Kidney (tissue), 14 donors: ENCODE results near the gene MED6. TPM values are rescaled to one million over a fixed set of nuclear protein-coding genes. Genes with fewer than 3 reads are reported as not detected.

Experiments used
- DNase-seq, 5 donors: peaks; one replicate each; pipeline ENCODE4 v3.0.0-alpha.2; 2013 to 2020
- FAIRE-seq: peaks from 2 replicates; lab custom pipeline; 2012; peaks lifted over from hg19 to GRCh38; lab: Jason Lieb, UNC
- H3K27ac ChIP-seq, 2 donors: one replicate each; pipeline ENCODE4 v1.7.0; 2013; ENCODE audit warnings: low read depth in 2 of 2, low read length in 2 of 2, inconsistent platforms in 1 of 2
- H3K27me3 ChIP-seq: one replicate; pipeline ENCODE4 v1.7.1; 2013; ENCODE audit warnings: low read length, inconsistent platforms; ENCODE audit not compliant: control insufficient read depth, insufficient read depth
- H3K36me3 ChIP-seq, 3 donors: one replicate each; pipeline versions ENCODE4 v1.7.0 to v1.7.1; 2013; ENCODE audit warnings: low read length in 3 of 3, control low read depth in 1 of 3, inconsistent platforms in 1 of 3; ENCODE audit not compliant: insufficient read depth in 3 of 3, control insufficient read depth in 2 of 3
- H3K4me1 ChIP-seq, 3 donors: one replicate each; pipeline versions ENCODE4 v1.7.0 to v1.7.1; 2013; ENCODE audit warnings: low read length in 3 of 3, inconsistent platforms in 1 of 3, low read depth in 1 of 3; ENCODE audit not compliant: control insufficient read depth in 2 of 3, insufficient read depth in 2 of 3
- H3K4me3 ChIP-seq, 3 donors: one replicate each; pipeline versions ENCODE4 v1.7.0 to v1.8.1; 2013; ENCODE audit warnings: low read length in 3 of 3, control low read depth in 1 of 3, inconsistent platforms in 1 of 3
- H3K9ac ChIP-seq, 3 donors: one replicate each; pipeline versions ENCODE4 v1.7.0 to v1.7.1; 2013; ENCODE audit warnings: low read length in 3 of 3, control low read depth in 1 of 3, inconsistent platforms in 1 of 3
- H3K9me3 ChIP-seq, 3 donors: one replicate each; pipeline versions ENCODE4 v1.7.0 to v1.7.1; 2013; ENCODE audit warnings: low read length in 3 of 3, control low read depth in 1 of 3, inconsistent platforms in 1 of 3; ENCODE audit not compliant: control insufficient read depth in 2 of 3, insufficient read depth in 1 of 3
- CTCF ChIP-seq: IDR thresholded peaks from 3 replicates; pipeline ENCODE4 v1.5.1; 2012; ENCODE audit warnings: mild to moderate bottlenecking, moderate library complexity, borderline replicate concordance; ENCODE audit not compliant: insufficient read depth; ENCODE audit errors: extremely low read depth
- intact Hi-C: fragments of 100-400 bp; cut with DNase I; formaldehyde crosslinking; loops from one replicate; pipeline ENCODE4 v1.11.1; 2022
- polyA plus RNA-seq: library from polyadenylated mRNA; stranded (reverse); fragments of 350-450 nt; fragmentation: Illumina TruSeq; extraction: RNeasy Lipid Tissue Mini Kit (QIAGEN cat#74804); gene quantifications from one replicate; pipeline ENCODE4 v1.2.3, GENCODE V29; 2014; ENCODE audit warnings: low read depth, low replicate concordance; ENCODE audit not compliant: insufficient read depth
- total RNA-seq: library from RNA; stranded (reverse); fragmentation: NEBNext Ultra II Directional; extraction: Animal tissue kit (Norgen Biotek cat#: 25700); gene quantifications from one replicate; pipeline ENCODE4 v1.2.1, GENCODE V29; 2021
- donor health status: control.
- donor health status: control.
- donor health status: control.
- donor health status: control.
- donor health status: control.
- donor health status: DM: yes; HTN: yes; CAD: no.
- donor health status: Normal renal cell carcinoma (clear cell type).

Gene MED6
- total and polyA plus RNA-seq, 2 donors from 2014 or later: 12.2 to 33.0 TPM

GRCh38 chr14:70638416-70638815, 38.0 kb upstream of the MED6 start:
- FAIRE-seq (no peak), DNase-seq (no peak)
- Histone ChIP-seq H3K27ac (no peak overlapping the region), H3K27me3 (peaks cover 13% of the 10 kb centered on the region), H3K36me3 (no peaks in the 10 kb centered on the region), H3K4me1 (peaks cover 0 to 4% (median 0%) of the 10 kb centered on the region in 3 donors), H3K9ac (no peak overlapping the region), H3K4me3 (no peak overlapping the region), H3K9me3 (no peaks in the 10 kb centered on the region)
- TF ChIP-seq CTCF: no peak
- intact Hi-C loops: no loop called here

- TF ChIP-seq CTCF: no peak
- Histone ChIP-seq H3K4me3 (no peak overlapping the region), H3K36me3 (no peaks in the 10 kb centered on the region), H3K9ac (no peak overlapping the region), H3K9me3 (no peaks in the 10 kb centered on the region), H3K27ac (no peak overlapping the region), H3K4me1 (peaks cover 0 to 3% (median 0%) of the 10 kb centered on the region in 3 donors), H3K27me3 (peaks cover 9% of the 10 kb centered on the region)
- FAIRE-seq: no peak
- intact Hi-C loops: no loop called here
- DNase-seq: no peak
Observed at GRCh38 chr14:70635971-70636595, 35.6 kb upstream of the MED6 start.

GRCh38 chr14:70631948-70632347, 31.5 kb upstream of the MED6 start:
- H3K27me3 ChIP-seq: no peaks in the 10 kb centered on the region
- H3K27ac ChIP-seq: no peak overlapping the region
- no peaks in the 10 kb centered on the region for H3K36me3 ChIP-seq
- DNase-seq: no peak
- H3K4me1 ChIP-seq: no peaks in the 10 kb centered on the region
- no peak for FAIRE-seq
- no peak overlapping the region for H3K4me3 ChIP-seq
- peaks cover 0 to 8% (median 0%) of the 10 kb centered on the region in 3 donors for H3K9me3 ChIP-seq
- intact Hi-C loops: no loop called here
- no peak overlapping the region for H3K9ac ChIP-seq
- no peak for TF ChIP-seq CTCF
